Measurements from ENCODE around the gene ENDOV. TPM values are rescaled to one million over a fixed set of nuclear protein-coding genes. Genes with fewer than 3 reads are reported as not detected.

Gene ENDOV
- total RNA-seq, 4 donors from 2014 or later = 2.0 to 17.5 (median 9.9) TPM

DNA sequence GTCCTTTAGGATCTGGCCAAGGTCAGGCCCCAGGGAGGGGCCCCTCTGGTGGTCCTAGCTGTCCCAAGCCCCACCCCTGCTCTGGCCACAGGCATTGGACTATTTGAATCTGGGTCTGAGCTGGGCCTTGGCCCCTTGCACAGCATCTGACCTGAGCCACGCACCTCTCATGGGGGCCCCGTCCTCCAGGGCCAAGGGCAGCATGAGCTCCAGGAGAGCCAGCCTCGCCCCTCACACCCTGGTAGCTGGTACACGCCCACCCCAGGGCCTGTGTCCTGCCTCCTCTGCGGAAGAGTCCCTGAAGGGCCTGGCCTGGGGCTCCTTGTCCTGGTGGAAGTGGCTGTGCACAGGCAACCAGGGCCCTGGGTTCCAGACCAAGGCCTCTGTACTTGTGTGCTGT lies 23.8 kb downstream of the ENDOV start:
- TF ChIP-seq, protein P1, sequence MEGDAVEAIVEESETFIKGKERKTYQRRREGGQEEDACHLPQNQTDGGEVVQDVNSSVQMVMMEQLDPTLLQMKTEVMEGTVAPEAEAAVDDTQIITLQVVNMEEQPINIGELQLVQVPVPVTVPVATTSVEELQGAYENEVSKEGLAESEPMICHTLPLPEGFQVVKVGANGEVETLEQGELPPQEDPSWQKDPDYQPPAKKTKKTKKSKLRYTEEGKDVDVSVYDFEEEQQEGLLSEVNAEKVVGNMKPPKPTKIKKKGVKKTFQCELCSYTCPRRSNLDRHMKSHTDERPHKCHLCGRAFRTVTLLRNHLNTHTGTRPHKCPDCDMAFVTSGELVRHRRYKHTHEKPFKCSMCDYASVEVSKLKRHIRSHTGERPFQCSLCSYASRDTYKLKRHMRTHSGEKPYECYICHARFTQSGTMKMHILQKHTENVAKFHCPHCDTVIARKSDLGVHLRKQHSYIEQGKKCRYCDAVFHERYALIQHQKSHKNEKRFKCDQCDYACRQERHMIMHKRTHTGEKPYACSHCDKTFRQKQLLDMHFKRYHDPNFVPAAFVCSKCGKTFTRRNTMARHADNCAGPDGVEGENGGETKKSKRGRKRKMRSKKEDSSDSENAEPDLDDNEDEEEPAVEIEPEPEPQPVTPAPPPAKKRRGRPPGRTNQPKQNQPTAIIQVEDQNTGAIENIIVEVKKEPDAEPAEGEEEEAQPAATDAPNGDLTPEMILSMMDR (IDR thresholded peaks at IDR 0.05; ENCODE audit: low read depth) = no peak

DNA sequence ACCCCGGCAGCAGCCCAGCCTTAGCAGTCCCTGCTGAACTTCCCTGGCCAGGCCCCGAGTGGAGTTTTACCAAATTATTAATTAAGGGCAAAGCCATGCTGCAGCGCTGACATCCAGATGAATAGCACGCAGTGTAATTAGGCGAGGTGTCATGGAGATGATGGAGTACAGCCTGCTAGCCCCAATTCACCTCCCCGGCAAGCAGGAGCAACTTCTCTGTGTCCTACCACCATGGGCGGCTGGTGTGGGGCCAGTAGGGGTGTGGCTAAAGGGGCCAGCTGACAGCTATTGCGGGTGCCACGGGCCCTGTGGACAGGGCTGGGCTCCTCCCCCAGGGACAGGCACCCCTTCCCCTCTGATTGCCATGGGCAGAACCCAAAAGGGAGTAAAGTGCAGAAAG lies 24.5 kb downstream of the ENDOV start:
- TF ChIP-seq, protein P1 (IDR thresholded peaks at IDR 0.05; ENCODE audit: low read depth) = no peak

DNA sequence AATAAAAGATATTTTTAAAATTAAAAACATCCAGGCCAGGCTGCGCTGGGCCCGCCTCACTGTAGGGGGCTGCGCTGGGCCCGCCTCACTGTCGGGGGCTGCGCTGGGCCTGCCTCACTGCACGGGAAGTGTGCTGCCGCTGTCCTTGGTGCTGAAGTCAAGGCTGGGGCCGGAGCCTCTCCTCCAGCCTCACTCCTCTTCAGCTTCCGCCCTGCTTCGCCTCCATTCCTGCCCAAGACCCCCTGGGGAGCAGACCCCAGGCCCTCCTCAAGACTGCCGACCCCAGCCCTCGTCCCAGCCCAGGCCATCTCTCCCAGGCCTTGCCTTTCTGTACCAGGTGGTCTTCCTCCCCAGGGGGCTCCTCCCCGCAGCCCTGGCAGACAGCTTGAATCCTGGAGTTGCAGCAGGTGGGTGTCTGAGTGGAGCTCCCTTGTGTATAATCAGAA lies 26.2 kb downstream of the ENDOV start:
- TF ChIP-seq, protein P1 (IDR thresholded peaks at IDR 0.05; ENCODE audit: low read depth) = no peak

DNA sequence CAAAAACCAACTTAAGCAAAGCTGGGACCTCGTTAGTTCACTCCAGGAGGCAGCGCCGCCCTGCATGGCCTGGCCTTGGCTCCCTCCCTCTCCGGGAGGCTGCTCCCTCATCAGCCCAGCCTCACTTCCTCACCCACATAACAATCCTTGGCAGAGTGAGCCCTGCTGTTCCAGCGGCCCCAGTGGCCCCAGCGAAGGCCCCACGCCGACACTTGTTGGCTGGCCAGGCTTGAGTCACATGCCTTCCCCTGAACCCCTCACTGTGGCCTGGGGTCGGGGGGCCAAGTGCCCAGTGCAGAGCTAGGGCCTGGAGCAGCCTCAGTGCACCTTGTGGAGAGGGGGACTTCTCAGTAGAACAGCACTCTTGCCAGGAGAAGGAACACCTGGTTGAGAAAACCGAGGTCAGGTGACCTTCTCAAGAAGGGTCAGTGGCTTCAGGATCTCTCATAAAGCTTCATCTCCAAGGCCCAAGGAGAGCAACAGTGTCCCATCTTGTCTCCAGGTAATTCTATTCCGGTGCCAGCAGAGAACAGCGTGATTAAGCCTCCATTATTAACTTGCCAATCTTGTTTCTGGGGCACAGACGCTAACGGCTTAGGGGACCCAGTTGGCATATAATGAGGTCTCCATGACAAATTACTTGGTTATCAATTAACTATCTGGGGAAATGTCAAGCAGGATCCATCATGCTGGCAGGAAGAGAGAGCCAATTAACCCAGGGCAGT lies 26.8 kb downstream of the ENDOV start:
- TF ChIP-seq, protein P1 (IDR thresholded peaks at IDR 0.05; ENCODE audit: low read depth) = no peak

DNA sequence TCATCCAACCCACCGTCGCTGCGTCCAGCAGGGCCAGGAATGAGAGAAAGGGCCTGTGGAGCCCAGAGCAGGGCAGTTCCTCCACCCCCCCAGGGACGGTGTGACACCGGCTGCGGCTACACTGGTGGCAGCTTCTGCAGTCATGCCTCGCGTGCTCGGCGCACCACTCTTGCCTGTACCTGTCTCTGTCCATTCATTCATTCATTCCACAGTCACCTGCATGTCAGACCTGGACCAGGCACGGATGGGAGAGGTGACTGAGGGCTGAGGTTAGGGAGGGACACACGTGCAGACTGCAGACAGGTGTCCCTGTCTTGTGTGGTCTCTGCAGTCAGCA lies 27.3 kb downstream of the ENDOV start:
- TF ChIP-seq, protein P1 (IDR thresholded peaks at IDR 0.05; ENCODE audit: low read depth) = no peak

DNA sequence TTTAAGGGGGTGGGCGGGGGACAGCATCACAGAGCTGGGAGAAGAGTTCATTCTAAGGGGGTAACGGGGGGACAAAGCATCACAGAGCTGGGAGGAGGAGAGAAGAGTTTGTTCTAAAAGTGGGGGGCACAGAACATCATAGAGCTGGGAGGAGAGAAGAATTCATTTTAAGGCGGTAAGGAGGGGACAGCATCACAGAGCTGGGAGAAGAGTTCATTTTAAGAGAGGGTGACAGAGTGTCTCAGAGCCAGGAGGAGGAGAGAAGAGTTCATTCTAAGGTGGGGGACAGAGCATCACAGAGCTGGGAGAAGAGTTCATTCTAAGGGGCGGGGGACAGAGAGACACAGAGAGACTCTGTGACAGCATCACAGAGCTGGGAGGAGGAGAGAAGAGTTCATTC lies 27.8 kb downstream of the ENDOV start:
- TF ChIP-seq, protein P1 (IDR thresholded peaks at IDR 0.05; ENCODE audit: low read depth) = no peak

DNA sequence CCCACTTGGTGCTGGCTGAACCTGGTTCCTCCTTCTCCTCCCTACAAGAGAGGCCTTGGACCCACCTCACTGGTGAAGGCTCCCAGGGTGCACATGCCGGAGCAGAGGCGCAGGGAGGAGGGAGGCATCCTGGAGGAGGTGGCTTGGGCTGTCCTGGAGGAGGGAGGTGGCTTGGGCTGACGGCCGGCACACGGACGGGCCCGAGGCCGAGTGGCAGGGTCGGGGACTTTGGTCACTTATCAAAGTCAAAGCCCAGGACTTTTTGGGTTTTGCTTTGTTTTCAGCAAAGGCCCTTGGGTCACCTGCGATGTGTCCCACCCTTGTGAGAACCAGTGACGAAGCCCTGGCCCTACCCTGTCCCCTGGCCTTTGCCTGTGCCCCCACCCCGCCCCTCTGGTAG lies 28.5 kb downstream of the ENDOV start:
- TF ChIP-seq, protein P1 (IDR thresholded peaks at IDR 0.05; ENCODE audit: low read depth) = no peak
